Suppressor macrophage treated with lipopolysaccharide for 1 hour (primary cell): ENCODE measurements around the gene HECW1.
"Not testable (repeated sequence)": the region's sequence is repeated elsewhere in the genome, so short reads cannot be mapped to it uniquely, and the experiment has no call there.

Experiments used
- DNase-seq, 3 donors: peaks; one replicate each; pipeline ENCODE4 v3.0.0-alpha.2; 2020 to 2022

Gene HECW1

DNA sequence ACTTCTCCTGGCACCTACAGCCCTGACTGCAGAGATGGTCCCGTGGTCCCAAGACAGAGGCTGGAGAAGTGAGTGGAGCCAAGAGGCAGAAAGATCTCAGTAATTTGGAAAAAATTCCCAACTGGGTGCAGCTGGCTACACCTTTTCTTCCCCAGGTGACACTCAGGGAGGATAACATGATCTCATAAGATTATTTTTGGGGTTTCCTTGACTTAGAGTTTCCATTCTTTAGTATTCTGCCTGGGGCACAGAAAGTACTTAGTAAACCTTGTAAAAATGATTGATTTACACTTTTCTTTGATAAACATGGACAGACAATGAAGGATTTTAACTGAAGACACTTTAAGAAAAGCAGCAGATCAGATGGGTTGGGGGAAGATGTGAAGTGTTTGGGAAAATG, 38.6 kb downstream of the HECW1 start:
- no peak for DNase-seq

DNA sequence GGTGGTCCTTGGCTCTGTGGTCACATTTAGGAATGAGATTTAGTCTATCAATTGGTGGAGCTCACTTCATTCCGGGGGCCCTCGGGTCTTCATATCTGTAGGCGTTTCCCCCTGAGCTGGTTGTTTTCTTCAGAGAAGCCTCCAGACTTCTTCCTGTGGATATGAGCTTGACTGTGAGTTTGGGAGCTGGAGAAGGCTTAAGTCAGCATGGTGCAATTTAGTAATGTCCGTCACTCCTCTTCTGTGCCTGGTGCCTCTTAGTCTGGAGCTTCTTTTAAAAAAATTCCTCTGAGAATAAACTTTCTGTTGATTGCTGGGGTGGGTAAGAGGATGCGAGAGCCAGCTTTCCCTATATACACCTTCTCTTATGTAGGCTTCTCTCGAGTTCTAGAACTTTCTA, 40.2 kb downstream of the HECW1 start:
- DNase-seq: no peak

DNA sequence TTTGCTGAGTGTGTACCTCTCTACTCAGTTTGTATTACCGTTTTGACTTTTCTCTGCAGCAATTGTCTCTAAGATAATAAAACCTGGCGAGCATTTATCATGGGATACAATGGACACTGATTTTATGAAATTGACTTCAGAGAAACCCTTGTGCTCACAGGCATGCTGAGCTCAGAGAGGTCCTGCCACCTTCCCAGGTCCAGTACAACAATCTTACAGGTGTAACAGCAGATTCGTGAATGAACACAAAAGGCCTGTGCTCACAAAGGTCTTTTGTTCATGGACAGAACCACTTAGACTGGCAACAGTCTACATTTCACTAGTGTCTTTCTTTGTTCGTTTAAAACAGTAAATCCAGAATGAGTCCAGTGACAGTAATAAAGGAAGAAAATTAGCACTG, 43.2 kb downstream of the HECW1 start:
- DNase-seq: no peak

DNA sequence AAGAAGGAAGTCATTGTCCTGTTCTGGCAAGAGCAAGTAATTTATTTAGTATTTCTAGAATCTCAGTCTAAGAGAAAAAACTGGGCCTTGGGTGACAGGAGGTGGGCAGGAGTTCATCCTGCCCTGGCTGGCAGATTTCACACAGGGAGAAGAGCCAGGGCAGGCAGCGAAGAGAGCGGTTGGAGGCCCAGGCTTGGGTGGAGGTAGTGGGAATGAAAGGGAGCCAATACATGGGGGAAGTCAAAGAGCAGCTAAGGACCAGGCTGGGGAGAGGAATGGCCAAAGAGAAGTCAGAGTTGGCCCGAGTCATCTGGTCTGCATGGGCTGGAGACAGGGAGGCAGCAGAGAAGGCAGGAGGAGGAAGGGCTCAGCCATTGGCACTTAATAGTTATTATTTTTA, 51.4 kb downstream of the HECW1 start:
- DNase-seq: peak in 2 of 3 donors; percentile 12 to 14

DNA sequence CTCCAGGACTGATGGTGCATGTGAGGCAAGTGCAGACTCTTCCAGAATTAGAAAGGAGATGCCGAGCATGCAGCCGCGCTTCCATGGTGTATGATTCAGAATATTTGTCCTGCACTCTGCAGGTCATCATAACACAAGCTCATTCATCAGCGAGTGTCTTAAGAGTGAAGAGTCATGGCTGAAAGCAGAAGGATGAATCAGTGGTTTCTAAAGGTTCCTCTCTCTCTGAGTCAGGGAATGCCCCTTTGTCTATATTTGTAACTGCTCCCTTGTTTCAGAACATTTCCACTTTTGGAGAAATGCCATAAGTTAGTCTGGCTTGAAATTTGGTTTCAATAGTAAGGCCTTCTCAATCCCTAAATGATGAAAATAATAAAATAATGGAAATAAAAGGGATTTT, 52.3 kb downstream of the HECW1 start:
- peak; percentile 84 to 96 (median 95) for DNase-seq

DNA sequence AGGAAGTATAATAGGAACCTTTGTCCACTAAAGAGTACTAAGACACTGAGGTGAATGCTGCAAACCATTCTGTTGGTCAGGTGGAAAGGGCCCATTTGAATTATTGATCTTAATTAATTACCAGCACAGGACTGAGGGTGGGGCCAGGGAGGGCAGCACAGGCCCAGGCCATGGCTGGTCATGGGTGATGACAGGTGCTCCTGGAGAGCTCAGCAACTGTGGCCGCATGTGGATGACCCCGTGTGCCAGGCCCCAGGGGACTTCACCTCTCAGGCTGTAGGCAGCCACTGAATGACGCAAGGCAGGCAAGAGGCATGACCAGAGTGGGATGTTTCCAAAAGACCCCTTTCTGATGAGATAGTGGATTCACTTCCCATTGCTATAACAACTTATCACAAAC, 54.2 kb downstream of the HECW1 start:
- DNase-seq: peak; percentile 16 to 33 (median 31)

DNA sequence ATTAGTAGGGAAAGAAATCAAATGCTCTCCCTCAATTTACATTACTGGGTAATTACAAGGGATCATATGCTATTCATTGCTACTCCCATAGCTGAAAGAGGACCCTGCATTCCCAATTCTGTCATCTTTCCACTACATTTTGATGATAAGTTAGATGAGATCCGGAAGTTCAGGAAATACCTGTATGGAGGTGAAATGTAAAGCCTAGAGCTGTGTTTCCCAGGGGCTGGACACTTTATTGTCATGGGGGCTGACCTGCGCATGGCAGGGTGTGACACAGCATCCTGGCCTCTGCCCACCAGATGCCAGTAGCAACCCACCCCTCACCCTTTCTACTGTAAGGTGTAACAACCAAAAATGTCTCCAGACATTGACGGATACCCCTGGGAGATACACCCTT, 56.6 kb downstream of the HECW1 start:
- DNase-seq: no peak

DNA sequence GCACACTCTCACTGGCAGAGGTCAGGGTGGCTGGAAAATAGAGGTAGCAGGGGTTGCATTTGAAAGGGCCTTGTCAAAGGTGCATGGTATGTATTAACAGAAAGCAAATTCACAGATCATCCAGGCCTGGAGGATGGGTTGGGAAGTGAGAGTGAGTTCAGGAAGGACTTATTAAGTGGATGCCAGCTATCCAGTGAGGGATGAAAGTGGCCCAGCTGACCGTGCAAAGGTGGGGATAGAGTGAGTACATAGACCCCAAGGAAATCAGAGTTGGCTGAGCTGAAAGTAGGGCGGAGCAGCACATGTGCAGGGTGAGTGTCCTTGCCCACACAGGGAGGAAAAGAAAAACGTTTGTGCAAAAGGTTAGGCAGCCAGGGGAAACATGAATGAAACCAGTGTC, 58.1 kb downstream of the HECW1 start:
- DNase-seq: no peak

DNA sequence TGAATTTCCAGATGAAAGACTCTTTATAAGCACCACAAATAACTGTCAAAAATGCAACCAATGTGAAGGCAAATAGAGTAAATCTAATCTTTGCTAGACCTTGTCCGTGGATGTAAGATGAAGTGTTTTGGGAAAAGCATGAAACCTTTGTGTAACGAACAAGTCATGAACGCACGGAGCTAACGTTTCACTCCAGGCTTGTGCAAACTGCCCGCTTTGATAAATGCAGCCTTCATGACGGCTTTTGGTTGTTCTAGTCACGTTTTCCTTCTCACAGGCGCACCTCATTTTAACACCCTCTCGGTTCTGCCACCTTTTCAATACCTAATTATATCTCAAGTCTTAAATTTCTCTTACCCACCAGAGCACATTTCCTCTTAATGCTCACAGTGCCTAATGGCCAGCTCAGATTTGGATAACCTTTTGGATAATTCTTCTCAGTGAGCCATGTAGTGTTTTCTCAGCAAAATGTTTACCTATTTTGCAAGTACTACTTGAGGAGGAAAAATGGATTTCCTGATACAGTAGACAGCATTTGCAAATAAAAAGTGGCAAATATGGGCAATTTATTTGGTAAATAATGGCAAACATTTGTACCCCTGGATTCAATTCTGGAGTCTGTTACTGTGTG, 63.2 kb downstream of the HECW1 start:
- no peak for DNase-seq

DNA sequence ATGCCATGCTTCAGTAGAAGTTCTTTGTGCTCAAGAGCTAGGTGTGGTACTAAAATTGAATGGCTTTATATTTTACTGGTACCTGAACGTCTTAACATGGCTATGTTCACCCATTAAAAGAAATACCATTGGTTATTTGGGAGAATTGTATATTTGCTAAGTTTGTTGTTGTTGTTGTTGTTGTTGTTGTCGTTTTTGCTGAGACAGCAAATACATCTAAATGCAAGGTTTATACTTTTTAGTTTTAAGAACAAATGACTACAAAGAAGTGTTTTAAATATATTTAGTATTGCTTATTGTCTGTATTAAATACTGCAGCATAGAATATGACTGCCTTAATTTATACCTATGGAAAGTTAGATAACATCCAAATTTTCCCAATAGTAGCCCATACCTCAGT, 66.9 kb downstream of the HECW1 start:
- no peak for DNase-seq

DNA sequence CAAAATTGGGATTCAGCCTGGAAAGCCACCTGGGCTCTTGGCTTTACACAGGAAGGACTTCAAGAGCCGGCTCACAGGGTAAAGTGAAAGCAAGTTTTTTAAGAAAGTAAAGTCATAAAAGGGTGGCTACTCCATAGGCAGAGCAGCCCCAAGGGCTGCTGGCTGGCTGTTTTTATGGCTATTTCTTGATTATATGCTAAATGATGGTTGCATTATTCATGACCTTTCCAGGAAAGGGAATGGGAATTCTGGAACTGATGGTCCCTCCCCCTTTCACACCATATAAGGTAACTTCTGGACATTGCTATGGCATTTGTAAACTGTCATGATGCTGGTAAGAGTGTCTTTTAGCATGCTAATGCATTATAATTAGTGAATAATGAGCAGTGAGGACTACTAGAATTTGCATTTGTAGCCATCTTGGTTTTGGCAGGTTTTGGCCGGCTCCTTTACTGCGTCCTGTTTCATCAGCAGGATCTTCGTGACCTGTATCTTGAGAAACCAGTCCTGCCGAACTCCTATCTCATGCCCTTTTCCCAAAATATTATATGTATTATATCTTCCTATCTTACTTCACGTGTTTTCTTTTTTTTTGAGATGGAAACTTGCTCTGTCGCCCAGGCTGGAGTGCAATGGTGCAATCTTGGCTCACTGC, 80.5 kb downstream of the HECW1 start:
- no peak for DNase-seq

DNA sequence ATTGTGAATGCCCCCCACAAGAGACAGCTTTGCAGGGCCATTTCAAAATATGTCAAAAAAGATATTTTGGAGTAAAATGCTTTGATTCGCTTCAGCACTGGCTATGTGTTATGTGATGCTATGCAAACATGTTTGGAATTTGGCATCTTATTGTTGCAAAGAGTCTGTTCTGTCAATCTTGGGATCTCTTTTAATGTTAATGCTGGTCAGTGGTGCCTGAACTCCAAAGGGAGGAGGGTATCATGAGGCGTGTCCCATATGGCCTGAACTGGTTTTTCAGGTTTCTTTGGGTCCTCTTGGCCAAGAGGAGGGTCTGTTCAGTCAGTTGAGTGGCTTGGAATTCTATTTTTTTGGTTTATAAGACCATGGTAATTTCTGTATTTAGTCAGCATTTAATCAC, 81.4 kb downstream of the HECW1 start:
- DNase-seq: no peak

DNA sequence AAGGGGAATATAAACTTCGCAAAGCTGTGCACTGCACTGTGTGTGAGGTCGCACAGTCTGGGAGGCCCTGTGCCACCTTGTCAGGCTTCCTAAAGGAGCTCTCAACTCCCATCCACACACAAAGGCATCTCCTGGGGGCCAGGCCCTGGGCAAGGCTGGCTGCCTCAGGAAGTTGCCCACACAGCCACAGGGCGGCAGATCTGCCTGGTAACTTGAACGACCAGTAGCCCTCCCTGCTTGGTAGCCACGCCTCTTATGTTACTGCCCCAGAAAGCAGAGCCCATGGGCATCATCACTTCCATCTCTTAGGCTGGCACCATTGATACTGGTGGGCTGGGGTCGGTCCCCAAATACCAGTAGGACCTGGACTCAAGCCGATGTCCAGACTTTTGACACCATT, 82.8 kb downstream of the HECW1 start:
- no peak for DNase-seq

DNA sequence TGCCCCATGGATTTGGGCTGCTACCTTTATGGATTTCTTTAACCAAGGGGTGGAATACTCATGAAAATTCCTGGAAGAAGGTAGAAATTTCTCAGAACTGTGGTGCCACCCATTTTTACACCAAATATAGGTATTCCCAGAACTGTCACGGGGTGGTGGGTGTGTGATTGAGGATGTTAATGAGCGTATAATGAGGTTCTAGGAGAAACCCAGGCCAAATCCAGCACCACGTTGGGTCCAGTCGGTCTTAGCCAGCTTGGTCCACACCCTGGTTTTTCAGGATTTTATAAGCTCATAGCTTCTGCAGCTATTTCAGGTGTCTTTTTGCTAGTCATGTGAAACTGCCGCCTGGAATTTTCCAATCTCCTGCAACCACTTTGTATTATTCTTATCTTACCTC, 83.3 kb downstream of the HECW1 start:
- DNase-seq: no peak

DNA sequence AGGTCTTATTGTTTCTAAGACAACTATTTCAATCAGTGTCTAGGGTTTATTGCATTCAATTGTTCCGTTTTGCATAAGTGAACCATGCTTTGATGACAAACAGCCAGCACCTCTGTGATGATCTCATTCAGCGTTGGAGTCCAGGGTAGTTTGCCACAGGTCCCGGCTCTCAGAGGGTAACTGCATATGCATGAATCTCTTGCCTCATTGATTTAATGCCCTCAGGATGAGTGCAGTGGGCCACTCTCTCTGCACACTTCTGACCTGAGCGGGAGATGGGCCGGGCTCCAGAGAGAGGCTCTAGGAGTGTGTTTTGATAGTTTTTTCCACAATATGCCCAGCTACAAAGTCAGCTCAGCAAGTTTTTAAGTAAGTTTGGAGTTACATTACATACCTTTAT, 83.9 kb downstream of the HECW1 start:
- DNase-seq: no peak

DNA sequence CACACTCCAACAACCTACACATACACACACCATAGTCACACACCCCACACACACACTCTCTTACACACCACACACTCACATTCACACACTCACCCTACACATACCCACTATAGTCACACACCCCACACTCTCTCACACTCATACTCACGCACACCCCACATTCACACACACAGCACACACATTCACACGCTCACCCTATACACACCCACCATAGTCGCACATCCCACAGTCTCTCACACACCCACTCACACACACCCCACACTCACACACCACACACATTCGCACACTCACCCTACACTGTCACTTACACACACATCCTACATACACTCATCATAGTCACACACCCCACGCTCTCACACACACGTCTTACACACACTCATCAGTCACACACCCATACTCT, 85.6 kb downstream of the HECW1 start:
- no peak for DNase-seq

DNA sequence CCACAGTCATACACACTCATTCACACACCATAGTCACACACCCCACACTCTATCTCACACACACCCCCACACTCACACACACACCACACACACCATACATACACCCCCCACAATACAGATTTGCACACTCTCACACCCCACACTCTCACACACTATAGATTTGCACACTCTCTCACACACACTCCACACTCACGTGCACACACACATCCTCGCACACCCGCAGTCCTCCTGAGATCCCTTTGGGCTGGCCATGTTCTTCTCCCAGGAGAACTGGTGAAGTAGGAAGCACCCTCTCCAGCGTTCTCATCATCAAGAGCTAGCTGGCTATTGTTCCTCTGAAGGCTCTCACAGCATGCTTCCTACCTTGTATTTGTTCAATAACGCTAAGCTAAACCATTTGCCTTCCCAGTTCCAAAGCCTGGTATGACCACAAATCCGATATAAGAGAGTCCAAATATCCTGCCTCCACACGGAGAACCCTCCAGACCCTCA, 86.2 kb downstream of the HECW1 start:
- DNase-seq: no peak

DNA sequence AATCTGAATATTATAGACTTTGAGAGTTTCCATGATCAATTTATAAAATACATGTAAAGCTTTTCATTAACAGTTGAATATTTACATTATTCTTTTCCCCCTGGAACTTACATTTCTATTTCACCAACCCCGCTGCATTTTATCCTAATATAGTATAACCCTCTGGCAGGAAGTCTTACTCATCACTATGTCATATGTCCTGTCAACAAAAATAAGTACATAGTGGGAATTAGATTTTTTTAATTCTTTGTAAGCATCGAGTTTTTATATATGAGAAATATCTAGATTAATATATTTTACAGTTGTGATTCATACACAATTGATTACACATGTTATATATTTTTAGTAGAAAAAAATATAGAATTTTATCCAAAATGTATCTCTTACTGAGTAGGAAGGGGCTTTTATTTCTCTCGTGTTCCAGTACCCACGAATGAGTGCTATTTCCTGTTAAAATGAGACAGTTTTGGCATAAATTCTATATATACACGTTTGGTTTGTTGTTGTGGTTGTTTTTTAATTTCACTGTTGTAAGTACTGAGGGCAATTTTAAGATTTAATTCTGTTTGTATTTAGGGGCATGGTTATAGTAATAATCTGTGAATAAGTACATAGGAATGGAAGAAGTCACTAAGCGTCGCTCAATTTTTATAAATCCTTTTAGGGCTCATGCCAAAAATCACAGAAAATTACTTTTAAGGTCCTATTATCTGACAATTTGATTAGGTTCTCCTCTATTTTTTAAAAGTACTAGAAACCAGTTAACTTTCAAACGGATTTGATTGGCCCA, 87.1 kb downstream of the HECW1 start:
- DNase-seq: peak in 2 of 3 donors; percentile 19 to 21

DNA sequence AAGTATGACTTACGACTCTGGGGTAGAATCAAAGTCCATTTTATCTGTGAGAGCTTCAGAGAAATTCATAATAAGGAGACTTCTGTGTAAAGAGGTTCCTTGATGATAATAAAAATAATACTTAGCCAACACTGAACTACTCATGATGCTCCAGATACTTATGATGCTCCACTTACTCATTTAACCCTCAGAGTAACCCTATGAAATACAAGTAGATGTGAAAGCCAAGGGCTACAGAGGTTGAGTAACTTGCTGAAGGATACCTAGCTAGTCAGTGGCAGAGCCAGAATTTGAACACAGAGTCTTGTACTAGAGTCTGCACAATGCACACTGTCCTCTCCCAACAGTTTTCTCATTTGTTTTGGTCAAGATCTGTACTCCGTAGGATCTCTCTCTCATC, 89.5 kb downstream of the HECW1 start:
- DNase-seq: no peak

DNA sequence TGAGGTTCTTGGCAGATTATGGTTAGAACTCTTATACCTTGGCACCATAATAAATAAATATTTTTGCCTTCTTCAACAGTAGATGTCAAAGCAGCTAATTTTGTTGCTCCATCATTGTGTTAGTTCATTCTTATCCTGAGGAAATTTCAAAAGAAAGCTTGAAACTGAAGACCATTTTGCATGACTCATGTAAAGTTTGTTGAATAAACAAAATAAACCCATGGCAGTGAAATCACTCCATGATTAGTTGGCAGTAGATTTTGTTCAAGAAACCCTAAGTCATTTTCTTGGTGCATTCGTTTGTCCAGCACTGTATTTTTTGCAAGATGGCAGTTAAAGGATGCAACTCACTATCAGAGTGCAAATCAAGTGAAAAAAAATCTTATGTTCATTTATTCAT, 91.6 kb downstream of the HECW1 start:
- peak in 1 of 3 donors; percentile 2 for DNase-seq

DNA sequence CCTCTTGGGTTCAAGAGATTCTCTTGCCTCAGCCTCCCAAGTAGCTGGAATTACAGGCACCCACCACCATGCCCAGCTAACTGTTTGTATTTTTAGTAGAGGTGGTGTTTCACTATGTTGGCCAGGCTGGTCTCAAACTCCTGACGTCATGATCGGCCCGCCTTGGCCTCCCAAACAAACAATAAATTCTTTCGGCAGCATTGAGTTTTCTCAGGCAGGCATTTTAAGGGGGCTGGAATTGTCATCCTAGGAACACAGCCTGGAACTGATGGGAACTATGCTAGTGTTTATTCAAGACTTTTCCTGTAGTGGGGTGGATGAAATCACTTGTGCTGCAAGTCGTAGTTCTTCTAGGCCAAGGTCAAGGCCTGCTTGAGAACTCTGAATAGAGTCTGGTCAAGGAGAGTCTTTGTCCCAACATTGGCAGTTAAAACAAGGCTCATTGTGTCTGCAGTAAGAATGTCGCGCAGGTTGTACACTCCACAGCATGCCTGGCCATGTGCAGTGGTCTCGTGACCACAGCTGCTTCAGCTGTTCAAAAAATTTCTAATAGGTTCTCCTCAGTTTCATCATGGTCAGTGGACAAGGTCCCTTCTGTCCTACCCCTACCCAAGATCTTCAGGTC, 92.8 kb downstream of the HECW1 start:
- no peak for DNase-seq

DNA sequence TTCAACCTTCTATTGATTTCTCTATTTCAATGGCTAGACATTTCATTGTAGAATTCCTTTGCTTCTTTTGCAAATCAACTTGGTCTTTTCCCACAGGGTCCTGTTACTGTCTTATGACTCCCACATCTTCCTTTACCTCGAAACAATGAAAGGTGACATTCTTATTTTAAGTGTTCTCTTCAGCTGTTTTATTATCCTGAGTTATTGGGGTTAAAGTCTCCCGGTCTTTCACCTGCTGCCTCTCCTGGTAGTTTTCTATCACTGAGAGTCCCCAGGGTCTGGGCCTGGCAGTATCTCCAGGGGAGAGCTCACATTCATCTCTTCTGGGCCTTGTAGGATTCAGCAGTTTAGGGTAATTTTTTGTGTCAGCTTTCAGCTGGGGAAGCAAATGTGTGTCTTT, 95.8 kb downstream of the HECW1 start:
- no peak for DNase-seq

DNA sequence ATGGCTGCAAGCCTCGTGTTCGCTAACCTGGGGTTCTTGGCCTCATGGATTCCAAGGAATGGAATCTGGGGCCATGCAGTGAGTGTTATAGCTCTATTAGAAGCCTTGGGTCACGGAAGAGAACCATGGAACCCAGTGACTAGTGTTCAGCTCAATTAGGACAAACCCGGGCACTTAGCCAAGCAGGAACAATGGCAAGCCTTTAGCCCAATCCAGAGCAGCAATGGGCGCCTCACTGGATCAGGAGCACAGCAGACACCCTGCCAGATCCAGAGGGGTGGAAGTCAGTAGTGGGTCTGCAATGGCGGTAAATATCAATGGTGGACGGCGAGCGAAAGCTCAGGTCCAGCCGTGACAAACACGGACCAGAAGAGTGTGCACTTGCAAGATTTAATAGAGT, 98.1 kb downstream of the HECW1 start:
- DNase-seq: not testable (repeated sequence)

DNA sequence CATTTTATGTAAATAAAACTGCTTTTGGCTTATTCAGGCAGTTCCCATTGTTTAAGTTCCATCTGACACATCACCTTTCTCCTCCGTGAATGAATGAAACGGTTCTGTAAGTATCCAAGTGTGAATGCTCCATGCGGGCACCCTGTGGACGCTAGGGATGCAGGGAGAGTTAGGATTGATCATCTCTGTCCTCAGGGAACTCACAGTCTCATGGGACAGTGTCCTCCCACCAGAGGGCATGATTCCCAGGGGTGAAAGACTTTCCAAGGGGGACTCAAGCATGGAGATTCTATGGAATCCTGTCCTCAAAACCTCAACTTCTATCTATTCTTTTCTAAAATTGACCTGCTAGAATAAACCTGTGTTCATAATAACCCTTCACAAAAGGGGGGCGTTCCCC, 98.8 kb downstream of the HECW1 start:
- no peak for DNase-seq
